Hepatic stellate cell (primary cell): ENCODE measurements around the gene DIP2A.
"Not testable (repeated sequence)": the region's sequence is repeated elsewhere in the genome, so short reads cannot be mapped to it uniquely, and the experiment has no call there.

Source experiments
- DNase-seq: peaks from one replicate; pipeline ENCODE4 v3.0.0; 2011; ENCODE audit warnings: low spot score

DIP2A gene

DNA sequence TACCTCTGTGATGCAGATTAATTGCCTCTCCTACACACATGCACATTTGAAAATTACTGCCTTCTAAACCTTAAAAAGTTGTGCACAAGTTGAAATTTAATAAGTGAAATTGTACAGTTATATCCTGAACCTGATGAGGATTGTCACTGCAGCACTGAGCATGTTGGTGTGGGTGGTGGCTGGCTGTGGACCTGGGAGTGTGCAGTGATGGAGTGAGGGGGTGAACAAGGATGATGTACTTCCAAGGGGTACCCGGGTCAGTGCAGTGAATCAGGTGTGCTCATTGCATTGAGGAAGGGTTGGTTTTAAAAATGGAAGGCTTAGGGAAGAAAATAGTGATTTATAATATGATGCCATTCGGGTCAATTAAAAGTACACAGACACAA is 24.1 kb downstream of the DIP2A start:
- DNase-seq = no peak

DNA sequence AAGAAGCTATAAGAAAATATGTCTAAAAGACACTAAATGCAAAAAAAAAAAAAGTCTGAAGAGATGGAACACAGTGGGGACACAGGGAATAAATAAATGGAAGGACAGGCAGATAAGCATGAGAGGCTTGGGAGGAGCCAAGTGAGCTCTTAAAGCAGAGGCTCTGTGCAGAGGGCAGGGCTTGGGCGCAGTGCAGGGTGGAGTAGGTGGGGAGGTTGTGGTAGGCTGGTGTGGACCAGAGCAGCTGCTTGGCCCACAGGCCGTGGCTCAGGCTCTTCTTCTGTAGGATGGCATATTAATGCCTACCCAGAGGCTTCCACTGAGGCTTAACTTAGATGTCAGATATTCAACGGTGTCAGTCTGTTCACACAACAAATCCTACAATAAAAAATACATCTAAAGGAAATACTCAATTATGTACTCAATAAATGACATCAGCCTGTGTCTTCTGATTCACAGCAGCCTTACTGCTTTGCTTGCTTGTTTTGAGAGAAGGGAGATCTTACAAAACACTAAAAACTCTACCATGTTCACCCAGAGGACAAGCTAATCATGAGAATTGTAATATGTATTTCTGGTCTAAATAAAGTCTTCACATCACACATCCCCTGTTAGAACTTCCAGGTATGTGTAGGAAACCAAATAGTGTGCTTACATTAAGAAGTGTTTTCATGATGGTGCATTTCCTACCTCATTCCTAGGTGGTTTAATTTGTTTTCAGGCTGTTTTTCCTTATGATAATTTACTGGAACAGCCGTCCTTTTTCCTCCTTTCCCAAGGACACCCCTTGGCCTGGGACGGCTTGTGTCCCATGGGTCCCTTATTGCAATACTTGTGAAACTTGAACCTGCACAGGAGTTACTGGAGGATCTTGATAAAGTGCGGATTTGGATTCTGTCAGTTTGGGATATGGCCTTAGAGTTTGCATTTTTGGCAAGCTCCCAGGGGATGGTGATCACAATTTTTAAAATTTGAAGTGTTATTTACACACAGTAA is 24.9 kb downstream of the DIP2A start:
- DNase-seq = no peak

DNA sequence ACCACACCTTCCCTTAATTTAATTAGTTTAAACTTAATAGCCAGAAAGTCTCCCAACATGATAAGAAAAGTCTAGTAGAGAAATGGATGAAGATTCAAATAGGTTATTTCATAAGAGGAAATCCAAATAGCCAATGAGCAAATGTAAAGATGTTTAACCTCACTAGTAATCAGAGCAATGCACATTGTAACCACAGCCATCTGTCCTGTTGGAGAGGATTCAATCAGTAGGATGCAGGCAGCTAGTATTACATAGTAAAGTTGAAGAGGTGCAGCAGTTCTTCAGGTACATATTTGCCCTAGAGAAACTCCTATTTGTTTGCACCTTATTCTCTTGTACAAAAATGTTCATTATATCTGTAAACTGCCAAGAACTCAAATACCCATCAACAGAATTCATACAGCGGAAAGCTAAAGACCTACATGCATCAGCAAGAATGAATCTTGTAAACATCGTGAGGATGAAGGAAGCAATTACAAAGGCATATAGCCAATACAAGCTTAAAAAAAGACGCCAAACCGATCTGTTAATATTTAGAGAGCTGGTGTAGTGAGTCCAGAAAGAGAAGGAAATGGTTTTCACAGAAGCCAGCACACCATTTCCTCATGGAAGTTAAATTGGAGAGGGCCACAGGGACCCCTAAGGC is 27.9 kb downstream of the DIP2A start:
- DNase-seq = no peak

DNA sequence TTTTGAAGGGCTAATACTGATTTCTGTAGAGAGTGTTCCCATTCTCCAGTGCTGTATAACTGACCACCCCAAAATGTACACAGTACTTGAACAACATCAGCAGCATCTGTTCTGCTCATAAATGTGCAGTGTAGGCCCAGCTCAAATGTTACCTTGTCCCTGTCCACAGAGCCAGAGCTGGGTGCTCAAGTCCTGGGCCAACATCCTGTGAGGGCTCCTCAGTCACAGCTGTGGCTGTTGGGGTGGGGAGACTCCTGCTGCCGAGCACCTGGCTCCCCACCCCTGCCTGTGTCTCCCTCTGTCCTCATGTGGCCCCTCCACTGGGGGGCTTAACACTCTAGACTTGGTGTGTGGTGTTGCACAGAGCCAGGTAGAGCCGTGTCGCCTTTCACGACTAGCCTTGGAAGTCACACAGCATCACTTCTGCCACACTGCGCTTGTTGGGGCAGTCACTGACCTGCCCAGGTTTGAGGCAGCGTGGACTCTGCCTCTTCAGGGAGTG is 30.5 kb downstream of the DIP2A start:
- no peak for DNase-seq

DNA sequence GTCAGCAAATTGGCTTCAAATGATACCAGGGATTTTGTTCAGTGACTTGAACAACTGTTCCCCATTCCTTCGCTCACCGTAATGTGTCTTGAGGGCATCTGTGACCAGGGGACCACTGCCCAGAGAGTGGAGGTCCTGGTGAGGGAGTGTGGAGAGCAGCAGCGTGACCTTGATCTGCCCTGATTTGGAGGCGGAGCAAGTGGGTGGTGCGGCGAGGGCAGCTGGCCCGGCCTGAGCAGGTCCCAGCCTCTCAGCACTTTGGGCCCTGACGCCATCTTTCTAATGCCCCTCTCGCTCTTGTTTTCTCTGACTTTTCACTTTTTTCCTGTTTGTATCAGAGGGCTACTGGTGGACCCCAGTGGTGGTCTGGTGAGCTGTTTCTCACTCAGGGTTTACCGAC is 31.1 kb downstream of the DIP2A start:
- no peak for DNase-seq

DNA sequence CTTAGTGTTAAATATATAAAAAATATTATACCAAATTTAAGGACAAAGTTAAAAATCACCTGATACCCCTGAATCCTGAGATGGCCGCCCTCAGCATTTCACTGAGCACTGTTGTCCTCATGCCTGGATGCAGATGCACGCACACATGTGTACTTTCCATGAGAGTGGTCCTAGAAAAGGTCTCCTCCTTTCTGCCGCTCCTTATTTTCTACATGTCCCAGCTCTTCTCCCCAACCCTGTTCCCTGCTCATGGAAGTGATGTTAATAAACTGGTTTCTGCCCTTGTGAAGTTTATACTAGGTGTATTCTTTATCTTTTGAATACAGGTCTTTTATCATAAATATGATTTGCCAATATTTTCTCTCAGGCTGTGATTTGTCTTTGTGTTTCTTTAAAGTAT is 32.9 kb downstream of the DIP2A start:
- DNase-seq = no peak

DNA sequence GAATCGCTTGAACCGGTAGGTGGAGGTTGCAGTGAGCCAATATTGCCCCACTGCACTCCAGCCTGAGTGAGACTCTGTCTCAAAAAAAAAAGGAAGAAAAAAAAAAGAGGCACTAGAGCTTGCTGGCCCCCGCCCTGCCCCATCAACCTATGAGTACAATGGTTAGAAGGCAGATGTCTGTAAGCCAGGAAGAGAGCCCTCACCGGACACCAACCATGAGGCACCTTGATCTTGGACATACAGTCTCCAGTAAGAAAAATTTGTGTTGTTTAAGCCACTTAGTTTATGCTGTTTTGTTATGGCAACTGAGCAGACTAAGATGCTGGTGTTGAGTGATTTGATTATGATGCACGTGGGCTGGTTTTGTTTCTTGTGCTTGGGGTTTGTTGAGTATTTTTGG is 34.2 kb downstream of the DIP2A start:
- no peak for DNase-seq

DNA sequence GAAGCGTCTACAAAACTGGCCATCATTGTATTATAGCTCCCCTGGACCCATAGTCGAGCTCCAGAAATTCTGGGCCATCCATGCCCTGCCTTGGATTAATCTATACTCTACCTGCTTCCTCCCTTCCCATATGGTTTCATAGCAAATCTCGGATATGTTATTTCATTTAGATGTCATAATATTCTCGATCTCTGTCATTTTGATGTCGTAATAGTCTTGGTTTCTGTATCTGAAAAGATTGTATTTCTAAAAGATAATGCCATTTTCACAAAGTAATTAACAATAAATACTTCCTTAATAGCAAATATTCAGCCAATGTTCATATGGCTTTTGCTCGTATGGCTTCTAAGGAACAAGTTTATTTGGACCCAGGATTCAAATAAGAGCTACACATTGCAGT is 35.1 kb downstream of the DIP2A start:
- DNase-seq = no peak

DNA sequence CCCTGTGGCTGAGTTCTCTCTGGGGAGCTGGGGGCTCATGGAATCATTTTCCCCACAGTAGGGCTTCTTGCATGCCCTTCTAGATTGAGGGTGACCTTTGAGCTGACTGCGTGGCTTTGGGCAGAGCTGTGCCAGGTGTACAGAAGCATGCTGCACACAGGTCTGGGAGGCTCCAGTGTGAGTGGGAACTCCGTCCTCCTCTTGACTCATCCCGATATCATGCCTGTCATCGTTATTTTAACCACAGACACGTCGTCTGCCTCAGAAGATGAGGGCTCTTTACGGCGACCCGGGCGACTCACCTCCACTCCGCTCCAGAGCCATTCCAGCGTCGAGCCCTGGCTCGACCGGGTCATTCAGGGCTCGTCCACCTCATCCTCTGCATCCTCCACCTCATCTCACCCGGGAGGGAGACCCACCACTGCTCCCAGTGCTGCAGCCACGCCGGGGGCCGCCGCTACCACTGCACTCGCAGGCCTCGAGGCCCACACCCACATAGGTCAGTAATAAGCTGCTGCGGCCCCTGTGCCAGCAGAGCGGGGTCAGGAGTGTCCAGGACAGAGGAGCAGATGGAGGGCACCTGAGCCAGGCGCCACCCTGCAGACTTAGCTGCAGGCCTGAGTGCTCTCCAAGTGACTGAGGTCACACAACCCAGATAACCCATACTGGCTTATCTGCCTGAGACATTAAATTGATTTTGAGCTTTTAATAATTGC is 39.8 kb downstream of the DIP2A start:
- DNase-seq = no peak

DNA sequence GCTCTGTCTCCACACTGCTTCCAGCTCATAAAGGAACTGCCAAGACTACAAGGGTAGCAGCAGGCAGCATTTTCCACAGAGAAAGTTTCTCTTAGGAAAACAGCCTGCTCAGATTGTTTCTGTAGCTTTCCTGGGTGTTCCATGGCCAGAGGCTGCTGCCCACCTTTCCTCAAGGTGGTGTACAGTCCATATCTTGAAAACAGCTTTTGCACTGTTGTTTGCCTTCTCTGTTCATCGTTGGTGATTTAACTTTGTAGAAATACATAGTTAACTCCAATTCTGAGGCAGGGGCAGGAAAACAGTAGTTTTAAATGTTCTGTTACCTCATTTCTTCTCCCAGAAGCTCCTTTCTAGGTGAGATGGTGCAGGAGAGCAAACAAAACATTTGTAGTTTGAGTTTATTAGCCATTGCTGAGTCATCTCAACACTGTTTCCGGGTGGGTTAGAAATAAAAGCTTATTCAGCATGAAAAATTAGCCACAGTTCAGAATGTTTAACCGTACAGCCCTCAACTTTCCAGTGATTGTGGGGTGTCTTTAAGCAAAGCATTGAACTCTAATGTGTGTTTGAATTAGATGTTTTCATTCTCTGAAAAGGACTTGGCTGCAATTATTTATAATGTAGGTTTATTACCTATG is 41.7 kb downstream of the DIP2A start:
- peak; percentile 29 for DNase-seq

DNA sequence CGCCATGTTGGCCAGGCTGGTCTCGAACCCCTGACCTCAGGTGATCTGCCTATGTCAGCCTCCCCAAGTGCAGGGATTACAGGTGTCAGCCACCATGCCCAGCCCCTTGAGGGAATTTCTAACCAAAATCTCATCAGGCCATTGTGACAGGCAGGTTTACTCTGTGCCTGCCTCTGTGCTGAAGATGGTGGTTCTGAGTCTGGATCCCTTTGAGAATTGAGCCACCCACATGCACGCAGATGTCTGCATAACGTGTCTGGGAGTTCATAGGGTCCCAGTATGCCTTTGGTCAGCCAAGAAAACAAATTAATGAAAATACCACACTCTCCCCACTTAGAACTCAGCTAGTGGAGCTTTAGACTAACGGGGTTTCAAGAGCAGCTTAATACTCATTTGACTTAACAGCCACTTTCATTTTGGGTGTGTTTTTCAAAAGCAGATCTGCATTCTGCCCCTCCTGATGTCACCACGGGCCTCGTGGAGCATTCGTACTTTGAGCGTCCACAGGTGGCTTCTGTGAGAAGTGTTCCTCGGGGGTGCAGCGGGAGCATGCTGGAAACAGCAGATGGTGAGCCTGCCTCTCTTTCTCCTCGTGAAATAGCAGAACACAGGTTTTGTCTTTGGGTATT is 45.3 kb downstream of the DIP2A start:
- no peak for DNase-seq

DNA sequence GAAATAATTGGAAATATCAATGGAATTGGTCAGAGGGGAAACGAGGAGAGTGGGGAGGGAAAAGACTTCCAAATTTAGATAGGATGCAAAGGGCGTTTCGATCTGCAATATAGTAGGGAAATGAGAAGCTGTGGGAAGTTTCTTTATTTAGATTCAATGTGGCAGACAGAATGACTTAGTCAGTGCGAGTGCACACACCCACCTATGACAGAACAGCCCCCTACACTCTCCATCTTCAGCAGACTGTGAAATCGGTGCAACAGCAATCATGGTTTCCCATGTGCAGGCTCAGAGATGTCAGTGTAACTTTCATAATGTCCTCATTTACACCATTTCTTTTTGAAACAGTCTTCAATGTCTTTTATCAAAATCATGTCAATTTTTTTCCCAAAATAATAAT is 46.0 kb downstream of the DIP2A start:
- no peak for DNase-seq

DNA sequence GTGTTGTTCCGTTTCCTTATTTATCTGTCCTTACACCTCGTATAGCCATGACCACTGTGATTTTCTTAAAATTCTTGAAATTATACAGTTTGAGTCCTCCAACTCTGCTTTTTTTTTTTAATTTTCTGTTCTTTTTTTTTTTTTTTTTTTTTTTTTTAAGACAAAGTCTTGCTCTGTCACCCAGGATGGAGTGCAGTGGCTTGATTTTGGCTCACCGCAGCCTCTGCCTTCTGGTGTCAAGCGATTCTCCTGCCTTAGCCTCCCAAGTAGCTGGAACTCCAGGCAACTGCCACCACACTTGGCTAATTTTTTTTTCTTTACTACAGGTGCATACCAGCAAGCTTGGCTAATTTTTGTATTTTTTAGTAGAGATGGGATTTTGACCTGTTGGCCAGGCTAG is 48.9 kb downstream of the DIP2A start:
- no peak for DNase-seq

DNA sequence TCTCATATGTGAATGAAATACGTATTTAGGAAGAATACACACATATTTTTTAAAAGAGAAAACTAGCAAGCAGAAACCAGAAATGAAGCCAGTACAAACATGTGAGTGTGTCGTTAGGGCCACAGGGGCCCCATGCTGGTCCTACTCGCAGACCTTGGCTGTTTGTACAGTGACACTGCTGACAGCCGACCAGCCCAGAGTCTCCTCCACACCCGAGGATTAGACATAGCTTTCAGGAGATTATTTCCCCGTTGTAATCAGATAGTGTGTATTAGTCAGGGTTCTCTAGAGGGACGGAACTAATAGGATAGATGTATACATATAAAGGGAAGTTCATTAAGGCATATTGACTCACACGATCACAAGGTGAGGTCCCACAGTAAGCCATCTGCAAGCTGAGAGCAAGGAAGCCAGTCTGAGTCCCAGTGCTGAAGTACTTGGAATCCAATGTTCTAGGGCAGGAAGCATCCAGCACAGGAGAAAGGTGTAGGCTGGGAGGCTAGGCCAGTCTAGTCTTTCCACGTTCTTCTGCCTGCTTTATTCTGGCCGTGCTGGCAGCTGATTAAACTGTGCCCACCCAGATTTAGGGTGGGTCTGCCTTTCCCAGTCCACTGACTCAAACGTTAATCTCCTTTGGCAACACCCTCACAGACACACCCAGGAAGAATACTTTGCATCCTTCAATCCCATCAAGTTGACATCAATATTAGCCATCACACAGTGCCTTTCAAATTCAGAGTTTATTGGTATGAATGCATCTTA is 51.2 kb downstream of the DIP2A start:
- DNase-seq = peak; percentile 72

DNA sequence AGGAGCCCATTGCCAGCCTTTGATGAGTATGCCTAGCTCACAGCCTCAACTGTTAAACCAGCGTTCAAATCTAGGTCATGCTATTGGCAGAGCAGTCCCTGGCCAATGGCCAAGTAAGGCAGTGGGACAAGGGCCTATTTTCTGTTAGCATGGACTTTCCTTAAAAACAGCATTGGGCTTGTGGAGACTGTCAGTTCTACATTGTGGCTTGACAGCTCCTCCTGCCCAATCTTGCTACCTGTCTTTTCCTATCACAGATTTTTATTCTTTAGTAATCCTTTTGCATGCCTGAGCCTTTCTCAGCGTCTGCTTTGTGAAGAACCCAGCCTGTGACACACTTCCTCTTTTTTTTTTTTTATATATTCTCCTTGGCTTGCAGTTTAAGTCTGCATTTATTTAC is 56.4 kb downstream of the DIP2A start:
- no peak for DNase-seq

DNA sequence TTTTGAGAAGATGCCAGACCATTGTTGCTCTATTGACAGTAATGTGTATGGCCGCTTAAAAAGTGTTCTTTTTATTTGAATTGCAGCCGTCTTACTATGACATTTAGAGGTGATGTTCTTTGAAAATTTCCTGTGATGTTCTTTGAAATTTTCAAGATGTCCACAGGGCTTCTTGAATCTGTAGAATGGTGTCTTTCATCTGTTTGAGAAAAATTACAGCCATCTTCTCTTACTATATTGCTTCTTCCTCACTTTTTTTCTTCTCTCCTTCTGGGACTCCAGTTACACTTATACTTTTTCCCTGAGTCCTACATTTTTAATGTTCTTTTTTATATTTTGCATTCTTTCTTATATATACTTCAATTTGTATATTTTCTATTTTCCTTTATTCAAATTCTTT is 57.4 kb downstream of the DIP2A start:
- DNase-seq = no peak

DNA sequence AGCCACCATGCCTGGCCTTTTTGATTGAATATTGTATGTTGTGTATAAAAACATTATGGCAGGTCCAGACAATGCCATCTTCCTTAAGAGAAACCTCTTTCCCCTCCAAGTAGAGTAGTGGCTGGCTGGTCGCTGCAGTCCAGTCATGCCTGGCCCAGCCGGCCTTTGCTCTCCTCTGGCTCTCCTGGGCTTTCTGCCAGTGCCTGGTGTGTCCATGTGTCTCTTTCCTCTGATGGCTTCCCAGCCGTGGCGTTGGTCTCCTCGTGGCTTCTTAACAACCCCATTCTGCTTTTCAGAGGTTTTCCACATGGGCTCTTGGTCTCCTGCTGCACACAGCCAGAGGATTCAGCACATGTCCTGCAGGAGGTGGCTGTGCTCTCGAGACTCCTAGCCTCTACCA is 58.7 kb downstream of the DIP2A start:
- DNase-seq = no peak

DNA sequence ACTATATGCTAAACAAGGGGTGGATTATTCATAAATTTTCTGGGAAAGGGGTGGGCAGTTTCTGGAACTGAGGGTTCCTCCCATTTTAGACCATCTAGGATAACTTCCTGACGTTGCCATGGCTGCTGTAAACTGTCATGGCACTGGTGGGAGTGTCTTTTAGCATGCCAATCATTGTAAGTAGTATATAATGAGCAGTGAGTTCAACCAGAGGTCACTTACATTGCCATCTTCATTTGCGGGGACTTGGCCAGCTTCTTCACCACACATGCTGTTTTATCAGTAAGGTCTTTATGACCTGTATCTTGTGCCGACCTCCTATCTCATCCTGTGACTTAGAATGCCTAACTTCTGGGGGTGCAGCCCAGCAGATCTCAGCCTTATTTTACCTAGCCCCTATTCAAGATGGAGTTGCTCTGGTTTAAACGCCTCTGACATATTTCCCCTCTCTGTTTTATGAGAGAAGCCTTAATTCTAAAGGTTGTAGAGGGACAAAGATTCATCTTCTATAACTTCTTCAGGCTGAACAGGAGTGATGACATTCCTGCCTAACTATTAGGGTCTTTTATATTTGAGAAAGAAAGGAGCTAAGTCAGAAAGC is 60.4 kb downstream of the DIP2A start:
- DNase-seq = no peak

DNA sequence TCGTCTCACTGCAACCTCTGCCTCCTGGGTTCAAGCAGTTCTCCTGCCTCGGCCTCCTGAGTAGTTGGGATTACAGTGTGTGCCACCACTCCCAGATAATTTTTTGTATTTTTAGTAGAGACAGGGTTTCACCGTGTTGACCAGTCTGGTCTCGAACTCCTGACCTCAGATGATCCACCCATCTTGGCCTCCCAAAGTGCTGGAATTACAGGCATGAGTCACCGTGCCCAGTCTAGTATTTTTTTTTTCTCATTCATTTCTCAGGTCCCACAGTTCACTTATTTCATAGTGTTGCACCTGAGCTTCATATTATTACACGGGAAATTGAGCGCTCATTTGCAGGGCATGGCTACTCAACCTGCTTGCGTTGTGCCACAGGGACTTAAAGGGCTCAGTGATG is 68.7 kb downstream of the DIP2A start:
- not testable (repeated sequence) for DNase-seq

DNA sequence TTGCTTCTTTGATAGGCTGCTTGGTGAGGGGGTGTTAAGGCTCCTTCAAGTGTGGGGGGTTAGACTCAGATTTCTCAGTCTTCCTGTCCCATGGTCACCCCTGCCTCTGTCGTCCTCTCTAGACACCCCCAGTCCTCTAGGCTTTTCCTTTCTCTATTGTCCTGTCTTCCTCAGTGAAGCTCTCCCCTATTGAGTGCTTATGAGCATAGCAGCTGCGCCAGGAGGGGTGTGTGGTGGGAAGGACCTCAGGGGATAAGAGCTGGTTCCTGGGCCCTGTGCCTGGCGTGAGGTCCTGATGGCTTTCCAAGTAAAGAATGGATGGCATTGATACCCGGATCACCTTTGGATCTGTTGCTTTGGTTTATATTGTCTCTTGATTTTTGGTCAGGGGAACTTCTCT is 69.1 kb downstream of the DIP2A start:
- no peak for DNase-seq

DNA sequence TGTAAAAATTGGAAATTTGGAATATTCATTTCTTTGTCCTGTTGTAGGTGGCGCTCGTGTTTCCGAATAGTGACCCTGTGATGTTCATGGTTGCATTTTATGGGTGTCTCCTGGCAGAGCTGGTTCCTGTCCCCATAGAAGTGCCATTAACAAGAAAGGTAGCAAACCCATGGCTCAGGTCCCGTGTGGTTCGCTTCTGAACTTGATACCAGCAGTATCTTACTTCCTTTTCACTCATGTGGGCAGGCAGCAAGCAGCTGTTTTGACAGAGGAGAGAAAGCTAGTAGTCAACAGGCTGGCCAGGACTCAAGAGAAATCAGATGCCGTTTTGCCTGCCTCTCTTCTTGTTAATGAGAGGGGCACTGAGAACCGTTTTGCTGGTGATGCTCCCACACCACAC is 73.4 kb downstream of the DIP2A start:
- DNase-seq = no peak
